Measurements from ENCODE around the gene CYLD. TPM values are rescaled to one million over a fixed set of nuclear protein-coding genes. Genes with fewer than 3 reads are reported as not detected.

Gene CYLD
- polyA plus RNA-seq (ENCODE audit: insufficient read length in 4 of 4) = 10 to 100 TPM; 21.8 to 25.7 (median 22.8) TPM

GRCh38 chr16:50741781-50742575, at the start of gene CYLD:
CYLD (plus strand) TSS chr16:50742086; CDS start chr16:50749699, 7,613 bp downstream.
- peak; percentile 92 to 99 (median 97) for DNase-seq (ENCODE audit: low read depth in 4 of 4, low spot score in 2 of 4)

- DNase-seq (ENCODE audit: low read depth in 4 of 4, low spot score in 2 of 4) = no peak
These were observed 49.3 kb upstream of the CYLD start for GRCh38 chr16:50692644-50692998.

- DNase-seq (ENCODE audit: low read depth in 4 of 4, low spot score in 2 of 4) = no peak
These were observed 48.7 kb upstream of the CYLD start, which contains the start of gene NOD2 for GRCh38 chr16:50692999-50693781. NOD2 (plus strand) TSS chr16:50693606; CDS start chr16:50699496, 5,890 bp downstream.

- no peak for DNase-seq (ENCODE audit: low read depth in 4 of 4, low spot score in 2 of 4)
These were observed 47.7 kb upstream of the CYLD start for GRCh38 chr16:50694206-50694605.

- DNase-seq (ENCODE audit: low read depth in 4 of 4, low spot score in 2 of 4) = no peak
These were observed 46.6 kb upstream of the CYLD start for GRCh38 chr16:50695017-50696000.

- DNase-seq (ENCODE audit: low read depth in 4 of 4, low spot score in 2 of 4) = no peak
These were observed 45.8 kb upstream of the CYLD start for GRCh38 chr16:50696126-50696525.

GRCh38 chr16:50696575-50697420, 45.1 kb upstream of the CYLD start:
- no peak for DNase-seq (ENCODE audit: low read depth in 4 of 4, low spot score in 2 of 4)

- DNase-seq (ENCODE audit: low read depth in 4 of 4, low spot score in 2 of 4) = no peak
These were observed 44.5 kb upstream of the CYLD start for GRCh38 chr16:50697421-50697715.

GRCh38 chr16:50697881-50698767, 43.8 kb upstream of the CYLD start:
- DNase-seq (ENCODE audit: low read depth in 4 of 4, low spot score in 2 of 4) = no peak

- no peak for DNase-seq (ENCODE audit: low read depth in 4 of 4, low spot score in 2 of 4)
These were observed 42.3 kb upstream of the CYLD start for GRCh38 chr16:50699326-50700159.

GRCh38 chr16:50702725-50703124, 39.2 kb upstream of the CYLD start:
- DNase-seq (ENCODE audit: low read depth in 4 of 4, low spot score in 2 of 4) = no peak

- no peak for DNase-seq (ENCODE audit: low read depth in 4 of 4, low spot score in 2 of 4)
These were observed 37.6 kb upstream of the CYLD start for GRCh38 chr16:50704245-50704644.

GRCh38 chr16:50705436-50706110, 36.3 kb upstream of the CYLD start:
- no peak for DNase-seq (ENCODE audit: low read depth in 4 of 4, low spot score in 2 of 4)

- DNase-seq (ENCODE audit: low read depth in 4 of 4, low spot score in 2 of 4) = no peak
These were observed 35.6 kb upstream of the CYLD start for GRCh38 chr16:50706250-50706649.

GRCh38 chr16:50708373-50709060, 33.4 kb upstream of the CYLD start:
- DNase-seq (ENCODE audit: low read depth in 4 of 4, low spot score in 2 of 4) = no peak

- DNase-seq (ENCODE audit: low read depth in 4 of 4, low spot score in 2 of 4) = no peak
These were observed 32.7 kb upstream of the CYLD start for GRCh38 chr16:50709061-50709684.

Data from left renal cortex interstitium (tissue), 4 donors.